Activated gamma-delta T cell treated with anti-CD3 and anti-CD28 coated beads, Interleukin-2, amount 50 U/mL, for 16 hours (primary cell): ENCODE measurements around the gene SLC34A3.
"Not testable (repeated sequence)": the region's sequence is repeated elsewhere in the genome, so short reads cannot be mapped to it uniquely, and the experiment has no call there.

Source experiments
- DNase-seq: peaks from one replicate; pipeline ENCODE4 v3.0.0-alpha.2; 2020; ENCODE audit warnings: low read depth

Gene SLC34A3

GRCh38 chr9:137228968-137229896, 1.5 kb upstream of the SLC34A3 start:
- no peak for DNase-seq

GRCh38 chr9:137229903-137230704, 597 bp upstream of the SLC34A3 start:
- no peak for DNase-seq

- no peak for DNase-seq
These were observed 805 bp downstream of the SLC34A3 start for GRCh38 chr9:137231372-137232039.

- no peak for DNase-seq
These were observed 1.4 kb downstream of the SLC34A3 start for GRCh38 chr9:137232101-137232500.

- DNase-seq: no peak
These were observed 1.8 kb downstream of the SLC34A3 start for GRCh38 chr9:137232510-137232909.

GRCh38 chr9:137233143-137233980, 2.7 kb downstream of the SLC34A3 start:
- no peak for DNase-seq

GRCh38 chr9:137234055-137234697, 3.5 kb downstream of the SLC34A3 start:
- no peak for DNase-seq

GRCh38 chr9:137234758-137235423, 4.2 kb downstream of the SLC34A3 start:
- no peak for DNase-seq

GRCh38 chr9:137235424-137236237, 4.9 kb downstream of the SLC34A3 start:
- DNase-seq: no peak

GRCh38 chr9:137236238-137236935, 5.7 kb downstream of the SLC34A3 start:
- peak; percentile 87 for DNase-seq

GRCh38 chr9:137236936-137237421, 6.3 kb downstream of the SLC34A3 start:
- no peak for DNase-seq

- DNase-seq: no peak
These were observed 7.3 kb downstream of the SLC34A3 start for GRCh38 chr9:137237759-137238726.

- not testable (repeated sequence) for DNase-seq
These were observed 9.0 kb downstream of the SLC34A3 start for GRCh38 chr9:137239541-137240200.

GRCh38 chr9:137240318-137240840, 9.7 kb downstream of the SLC34A3 start:
- peak; percentile 52 for DNase-seq

GRCh38 chr9:137240841-137241489, 10.3 kb downstream of the SLC34A3 start, which contains the start of gene TUBB4B:
Gene TUBB4B (plus strand): TSS chr9:137241287. CDS start chr9:137241361, 74 bp downstream.
- peak; percentile 98 for DNase-seq
